Stomach smooth muscle (tissue), 2 donors: ENCODE measurements around the gene POLR3A.

Experiments used
- H3K27ac ChIP-seq: one replicate; pipeline ENCODE4 v1.7.0; 2013; ENCODE audit warnings: mild to moderate bottlenecking, low read length, inconsistent platforms
- H3K27me3 ChIP-seq, 2 donors: one replicate each; pipeline ENCODE4 v1.7.0; 2013; ENCODE audit warnings: low read length in 2 of 2; ENCODE audit not compliant: insufficient read depth in 2 of 2, control insufficient read depth in 1 of 2
- H3K36me3 ChIP-seq, 2 donors: one replicate each; pipeline ENCODE4 v1.7.0; 2013; ENCODE audit warnings: low read length in 2 of 2; ENCODE audit not compliant: control insufficient read depth in 2 of 2, insufficient read depth in 2 of 2
- H3K4me1 ChIP-seq: one replicate; pipeline ENCODE4 v1.7.0; 2013; ENCODE audit warnings: low read length; ENCODE audit not compliant: control insufficient read depth, insufficient read depth
- H3K4me3 ChIP-seq, 2 donors: one replicate each; pipeline ENCODE4 v1.7.0; 2013; ENCODE audit warnings: low read length in 2 of 2
- H3K9ac ChIP-seq, 2 donors: one replicate each; pipeline ENCODE4 v1.7.0; 2013; ENCODE audit warnings: low read length in 2 of 2, mild to moderate bottlenecking in 1 of 2
- H3K9me3 ChIP-seq, 2 donors: one replicate each; pipeline ENCODE4 v1.7.0; 2013; ENCODE audit warnings: low read length in 2 of 2; ENCODE audit not compliant: control insufficient read depth in 2 of 2
- donor health status: healthy.
- donor health status: Pancreatic carcinoma.

POLR3A gene

DNA sequence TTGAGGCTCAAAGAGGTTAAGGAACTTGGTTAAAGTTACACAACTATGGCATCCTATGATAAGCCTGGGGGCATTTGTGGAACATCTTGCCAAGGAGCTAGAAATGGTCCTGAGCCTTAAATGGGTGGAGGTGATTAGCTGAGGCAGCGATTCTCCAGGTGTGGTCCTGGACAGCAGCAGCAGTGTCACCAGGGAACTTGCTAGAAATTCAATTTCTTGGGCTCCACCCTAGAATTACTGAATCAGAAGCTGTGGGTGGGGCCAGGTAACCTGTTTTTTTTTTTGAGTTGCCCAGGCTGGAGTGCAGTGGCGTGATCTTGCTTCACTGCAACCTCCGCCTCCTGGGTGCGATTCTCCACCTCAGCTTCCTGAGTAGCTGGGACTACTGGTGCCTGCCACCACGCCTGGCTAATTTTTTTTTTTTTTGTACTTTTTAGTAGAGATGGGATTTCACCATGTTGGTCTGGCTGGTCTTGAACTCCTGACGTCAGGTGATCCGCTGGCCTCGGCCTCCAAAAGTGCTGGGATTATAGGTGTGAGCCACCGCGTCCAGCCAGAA, 17.5 kb upstream of the POLR3A start:
- H3K27ac ChIP-seq = no peak overlapping the region
- H3K4me1 ChIP-seq = peaks cover 5% of the 10 kb centered on the region
- peaks cover 9 to 14% of the 10 kb centered on the region in 2 donors for H3K36me3 ChIP-seq
- no peak overlapping the region for H3K9ac ChIP-seq
- H3K27me3 ChIP-seq = no peaks in the 10 kb centered on the region
- no peak overlapping the region for H3K4me3 ChIP-seq
- H3K9me3 ChIP-seq = no peaks in the 10 kb centered on the region

DNA sequence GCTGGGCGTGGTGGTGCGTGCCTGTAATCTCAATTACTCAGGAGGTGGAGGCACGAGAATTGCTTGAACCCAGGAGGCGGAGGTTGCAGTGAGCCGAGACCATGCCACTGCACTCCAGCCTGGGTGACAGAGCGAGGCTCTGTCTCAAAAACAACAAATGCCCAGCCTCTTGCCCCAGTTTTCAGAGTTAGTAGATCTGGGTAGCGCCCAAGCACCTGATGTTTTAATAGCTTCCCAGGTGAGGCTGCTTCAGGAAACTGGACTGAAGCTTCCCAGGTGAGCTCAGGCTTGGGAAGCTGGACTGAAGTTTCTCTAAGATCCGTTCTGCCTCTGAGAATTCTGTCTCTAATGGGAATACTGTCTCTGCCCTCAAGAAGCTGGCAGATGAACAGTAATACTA, 16.5 kb upstream of the POLR3A start:
- H3K4me3 ChIP-seq = no peak overlapping the region
- H3K9me3 ChIP-seq = no peaks in the 10 kb centered on the region
- H3K36me3 ChIP-seq = peaks cover 18 to 24% of the 10 kb centered on the region in 2 donors
- no peak overlapping the region for H3K9ac ChIP-seq
- H3K4me1 ChIP-seq = peaks cover 5% of the 10 kb centered on the region
- no peak overlapping the region for H3K27ac ChIP-seq
- H3K27me3 ChIP-seq = no peaks in the 10 kb centered on the region

DNA sequence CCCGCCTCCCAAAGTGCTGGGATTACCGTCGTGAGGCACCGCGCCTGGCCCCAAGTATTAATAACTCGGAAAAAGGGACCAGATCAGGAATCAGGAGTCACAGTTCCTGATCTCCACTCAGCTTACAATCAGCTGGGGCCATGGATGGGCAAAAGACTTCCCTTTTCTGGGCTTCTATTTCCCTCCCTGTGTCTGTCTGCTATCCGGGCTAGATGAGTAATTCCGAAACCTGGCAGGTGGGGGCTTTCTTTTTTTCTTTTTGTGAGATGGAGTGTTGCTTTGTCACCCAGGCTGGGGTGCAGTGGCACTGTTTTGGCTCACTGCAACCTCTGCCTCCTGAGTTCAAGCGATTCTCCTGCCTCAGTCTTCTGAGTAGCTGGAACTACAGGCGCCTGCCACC, 15.9 kb upstream of the POLR3A start:
- no peak overlapping the region for H3K4me3 ChIP-seq
- peaks cover 5% of the 10 kb centered on the region for H3K4me1 ChIP-seq
- no peaks in the 10 kb centered on the region for H3K9me3 ChIP-seq
- H3K27ac ChIP-seq = no peak overlapping the region
- peaks cover 24 to 27% of the 10 kb centered on the region in 2 donors for H3K36me3 ChIP-seq
- H3K9ac ChIP-seq = no peak overlapping the region
- H3K27me3 ChIP-seq = no peaks in the 10 kb centered on the region

DNA sequence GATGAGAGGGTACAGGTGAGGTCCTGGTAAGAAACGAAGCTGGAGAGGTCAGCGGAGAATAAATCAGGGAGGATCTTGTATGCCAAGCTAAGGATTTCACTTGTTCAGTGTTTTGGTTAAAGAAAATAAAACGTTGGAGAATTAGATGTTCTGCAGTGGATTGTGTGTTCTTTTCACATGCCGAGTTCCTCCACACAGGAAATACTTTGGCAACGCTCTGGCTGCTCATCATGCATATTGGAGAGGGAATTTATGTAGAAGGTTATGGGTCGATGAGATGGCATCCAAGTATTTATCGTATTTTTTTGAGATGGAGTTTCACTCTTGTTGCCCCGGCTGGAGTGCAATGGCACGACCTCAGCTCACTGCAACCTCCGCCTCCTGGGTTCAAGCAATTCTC, 15.4 kb upstream of the POLR3A start:
- no peak overlapping the region for H3K27ac ChIP-seq
- H3K36me3 ChIP-seq = peaks cover 28 to 33% of the 10 kb centered on the region in 2 donors
- no peak overlapping the region for H3K9ac ChIP-seq
- H3K27me3 ChIP-seq = no peaks in the 10 kb centered on the region
- H3K4me1 ChIP-seq = peaks cover 5% of the 10 kb centered on the region
- no peaks in the 10 kb centered on the region for H3K9me3 ChIP-seq
- no peak overlapping the region for H3K4me3 ChIP-seq

DNA sequence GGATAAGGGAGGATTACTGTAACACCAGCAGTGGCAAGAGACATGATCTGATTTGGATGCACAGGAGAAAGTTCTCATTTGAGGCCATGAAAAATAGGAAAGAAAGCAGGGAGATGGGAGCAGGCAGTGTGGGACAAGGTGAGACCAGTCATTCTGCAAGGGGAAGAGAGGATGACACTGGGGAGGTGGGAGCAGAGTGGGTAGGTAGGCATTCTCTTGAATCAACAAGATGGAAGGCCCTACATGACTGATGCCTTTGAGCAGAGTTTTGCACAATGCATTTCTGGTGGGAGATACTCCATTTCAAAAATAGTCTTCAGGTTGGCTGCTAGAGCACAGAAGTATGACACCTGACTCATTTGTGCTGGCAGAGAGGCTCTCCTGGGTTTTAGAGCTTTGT, 14.9 kb upstream of the POLR3A start:
- H3K27ac ChIP-seq = no peak overlapping the region
- no peak overlapping the region for H3K9ac ChIP-seq
- peaks cover 5% of the 10 kb centered on the region for H3K4me1 ChIP-seq
- H3K4me3 ChIP-seq = no peak overlapping the region
- peaks cover 31 to 33% of the 10 kb centered on the region in 2 donors for H3K36me3 ChIP-seq
- H3K27me3 ChIP-seq = no peaks in the 10 kb centered on the region
- H3K9me3 ChIP-seq = no peaks in the 10 kb centered on the region

DNA sequence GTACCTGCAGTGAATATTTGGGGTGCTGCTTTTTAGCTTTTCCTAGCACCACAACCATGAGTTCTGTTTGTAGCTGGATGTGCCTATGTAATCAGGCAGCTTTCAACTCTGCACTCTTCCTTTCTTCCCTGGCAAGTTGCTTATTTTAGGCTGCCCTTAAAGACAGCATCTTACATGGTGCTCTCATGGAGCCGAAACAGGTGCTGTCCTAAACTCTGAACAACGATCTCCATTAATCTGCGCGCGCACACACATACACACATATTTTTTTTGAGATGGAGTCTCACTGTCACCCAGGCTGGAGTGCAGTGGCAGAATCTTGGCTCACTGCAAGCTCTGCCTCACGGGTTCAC, 13.4 kb upstream of the POLR3A start:
- peaks cover 5% of the 10 kb centered on the region for H3K4me1 ChIP-seq
- H3K4me3 ChIP-seq = no peak overlapping the region
- H3K27ac ChIP-seq = no peak overlapping the region
- H3K27me3 ChIP-seq = no peaks in the 10 kb centered on the region
- H3K9ac ChIP-seq = no peak overlapping the region
- H3K36me3 ChIP-seq = peaks cover 39 to 43% of the 10 kb centered on the region in 2 donors
- H3K9me3 ChIP-seq = no peaks in the 10 kb centered on the region

DNA sequence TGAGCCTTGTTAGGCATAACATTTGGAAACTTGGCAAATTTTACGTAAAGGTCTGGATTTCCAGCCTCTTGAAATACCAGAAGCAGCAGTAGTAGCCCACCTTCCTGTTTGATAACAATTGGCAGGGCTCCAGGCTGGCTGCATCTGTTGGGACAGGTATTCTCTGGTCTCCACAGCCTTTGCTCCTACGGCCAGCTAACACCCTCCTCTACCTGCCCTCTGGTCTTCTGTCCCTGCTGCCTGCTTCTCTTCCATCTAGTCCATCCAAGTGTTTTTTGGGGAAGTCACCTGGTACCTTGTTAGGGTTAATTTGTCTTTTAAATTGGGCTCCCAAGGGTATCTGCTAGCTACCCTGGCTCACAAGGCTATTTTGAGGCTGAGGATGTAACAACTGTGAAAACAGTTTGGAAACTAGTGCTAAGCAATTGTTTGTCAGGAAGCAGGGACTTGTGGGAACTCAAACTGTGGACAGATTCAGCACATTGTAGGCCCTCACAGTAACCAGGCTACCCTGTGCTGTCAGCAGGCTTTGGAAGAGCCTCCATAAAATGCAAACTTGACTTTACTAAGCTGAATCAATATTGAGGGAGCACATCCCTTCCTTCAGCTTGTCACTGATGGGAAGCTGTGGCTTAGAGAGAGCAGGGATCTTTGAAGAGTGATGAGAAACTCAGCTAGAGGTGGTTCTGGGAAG, 12.9 kb upstream of the POLR3A start:
- H3K9me3 ChIP-seq = no peaks in the 10 kb centered on the region
- H3K27ac ChIP-seq = peak overlapping the region; percentile 11
- H3K27me3 ChIP-seq = no peaks in the 10 kb centered on the region
- peaks cover 44 to 48% of the 10 kb centered on the region in 2 donors for H3K36me3 ChIP-seq
- H3K9ac ChIP-seq = no peak overlapping the region
- H3K4me1 ChIP-seq = peaks cover 4% of the 10 kb centered on the region
- no peak overlapping the region for H3K4me3 ChIP-seq

DNA sequence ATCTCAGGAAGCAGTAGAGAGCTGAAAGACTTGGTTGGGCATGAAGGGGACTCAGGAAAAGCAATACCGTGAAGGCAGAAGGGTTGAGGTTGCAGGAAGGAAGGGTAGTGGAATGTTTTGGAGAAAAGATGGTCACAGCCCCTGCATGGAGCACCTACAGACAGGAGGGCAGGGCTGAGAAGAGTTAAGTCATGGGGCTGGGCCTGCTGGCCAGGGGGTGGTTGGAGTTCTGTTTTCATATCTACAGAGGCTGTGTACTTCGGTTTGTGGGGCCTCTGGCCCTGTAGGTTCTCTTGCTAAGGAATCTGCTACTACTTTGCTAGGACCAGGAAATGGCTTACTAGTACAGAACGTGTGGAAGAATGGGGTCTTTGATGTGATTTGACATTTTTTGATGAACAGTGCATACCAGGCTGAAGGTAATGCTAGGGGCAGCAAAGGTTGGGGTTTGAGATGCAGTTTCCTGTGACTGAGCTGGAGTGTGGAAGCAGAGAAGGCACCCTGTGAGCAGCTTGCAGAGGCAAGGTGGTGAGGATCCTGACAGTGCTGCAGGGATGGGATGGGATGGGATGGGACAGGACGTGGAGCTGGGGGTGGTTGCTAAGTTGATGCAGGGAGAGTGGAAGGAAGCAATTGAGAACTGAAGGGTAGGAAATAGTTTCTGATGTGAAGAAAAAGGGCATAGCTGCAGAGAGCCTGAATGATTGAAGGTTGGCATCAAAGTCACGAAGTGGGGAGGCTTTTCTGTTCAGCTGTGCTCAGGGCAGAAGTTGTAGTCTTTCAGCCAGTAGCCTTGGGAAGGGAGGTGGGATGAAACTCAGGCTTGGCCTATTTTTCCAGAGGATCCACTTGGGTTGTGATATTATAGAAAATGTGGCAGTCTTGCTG, 12.1 kb upstream of the POLR3A start:
- no peak overlapping the region for H3K4me3 ChIP-seq
- peaks cover 52% of the 10 kb centered on the region in 2 donors for H3K36me3 ChIP-seq
- peaks cover 4% of the 10 kb centered on the region for H3K4me1 ChIP-seq
- H3K9ac ChIP-seq = no peak overlapping the region
- H3K9me3 ChIP-seq = no peaks in the 10 kb centered on the region
- peak overlapping the region; percentile 11 for H3K27ac ChIP-seq
- H3K27me3 ChIP-seq = no peaks in the 10 kb centered on the region

DNA sequence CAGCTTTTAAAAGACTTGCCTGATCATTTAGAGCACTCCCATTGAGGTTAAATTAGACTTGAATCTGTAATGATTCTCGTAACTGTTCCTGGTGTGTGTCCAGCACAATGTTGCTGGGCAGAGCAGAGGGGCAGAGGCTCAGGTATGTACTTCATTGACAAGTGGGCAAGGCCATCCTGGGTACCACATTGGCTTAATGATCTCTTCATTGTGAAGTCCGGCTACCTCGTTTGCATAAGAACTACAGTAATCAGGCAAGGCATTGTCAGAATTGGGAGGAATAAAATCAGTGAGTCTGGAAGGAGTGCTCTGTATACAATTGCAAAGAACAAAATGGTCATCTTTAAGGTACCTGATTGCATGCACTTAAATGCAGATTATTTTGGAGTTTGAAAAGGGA, 10.4 kb upstream of the POLR3A start:
- H3K27me3 ChIP-seq = no peaks in the 10 kb centered on the region
- H3K36me3 ChIP-seq = peaks cover 63 to 66% of the 10 kb centered on the region in 2 donors
- H3K4me1 ChIP-seq = peaks cover 19% of the 10 kb centered on the region
- no peaks in the 10 kb centered on the region for H3K9me3 ChIP-seq
- H3K9ac ChIP-seq = no peak overlapping the region
- no peak overlapping the region for H3K27ac ChIP-seq
- H3K4me3 ChIP-seq = no peak overlapping the region

DNA sequence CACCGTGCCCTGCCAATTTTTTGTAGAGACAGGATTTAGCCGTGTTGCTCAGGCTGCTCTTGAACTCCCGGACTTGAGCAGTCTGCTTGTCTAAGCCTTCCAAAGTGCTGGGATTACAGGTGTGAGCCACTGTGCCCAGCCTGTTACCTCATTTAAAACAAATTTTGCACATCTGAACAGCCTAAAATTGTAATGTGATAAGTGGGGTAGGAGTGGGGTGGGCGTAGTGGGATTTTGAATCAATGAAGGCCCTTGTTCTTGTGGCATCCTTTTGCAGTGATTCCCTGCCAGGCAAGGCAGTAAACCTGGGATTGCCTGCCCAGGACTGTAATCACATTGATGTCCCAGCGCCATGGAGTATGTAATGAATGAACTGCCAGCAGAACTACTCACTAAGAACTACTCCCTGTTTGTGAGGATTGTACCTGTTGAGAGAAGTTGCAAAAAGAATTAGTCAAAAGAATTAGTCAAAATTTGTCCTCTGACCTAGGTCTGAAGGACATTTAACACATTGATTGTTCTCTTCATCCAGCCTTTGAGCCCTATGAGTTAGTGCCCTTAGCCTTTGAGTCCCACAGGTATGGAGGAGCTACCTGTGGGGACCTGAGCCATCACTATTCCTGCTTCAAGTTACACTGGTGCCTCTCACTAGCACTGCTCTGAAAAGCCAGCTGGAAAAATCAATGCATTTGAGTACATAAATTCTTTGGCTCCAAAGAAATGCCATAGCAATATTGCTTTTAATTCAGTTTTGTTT, 9.7 kb upstream of the POLR3A start:
- Histone ChIP-seq H3K36me3 (peaks cover 63 to 66% of the 10 kb centered on the region in 2 donors), H3K9me3 (no peaks in the 10 kb centered on the region), H3K4me3 (no peak overlapping the region), H3K27me3 (no peaks in the 10 kb centered on the region), H3K4me1 (peaks cover 21% of the 10 kb centered on the region), H3K9ac (no peak overlapping the region), H3K27ac (no peak overlapping the region)
